ENCODE results near the gene TRIM16. TPM values are rescaled to one million over a fixed set of nuclear protein-coding genes. Genes with fewer than 3 reads are reported as not detected.
"Not testable (repeated sequence)": the region's sequence is repeated elsewhere in the genome, so short reads cannot be mapped to it uniquely, and the experiment has no call there.

The TRIM16 gene
- total RNA-seq, 1 experiment from 2014 or later = 243 TPM

DNA sequence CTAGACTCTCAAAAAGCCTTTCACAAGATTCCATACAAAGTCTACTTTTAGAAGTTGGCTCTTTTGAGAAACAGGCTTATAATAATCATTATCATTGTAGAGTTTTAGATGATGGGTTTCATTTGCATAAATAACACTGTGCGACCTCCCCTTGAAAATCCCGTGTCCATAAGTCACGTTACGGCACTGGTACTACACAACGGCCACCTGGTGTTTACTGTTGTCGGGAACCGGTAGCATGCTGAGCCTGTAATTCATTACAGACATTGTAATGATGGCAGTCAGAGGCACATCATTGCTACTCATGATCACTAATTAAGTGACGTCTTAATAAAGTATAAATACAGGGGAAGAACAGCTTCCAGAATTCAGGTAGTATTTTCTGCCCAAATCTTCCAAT is 96.1 kb downstream of the TRIM16 start:
- H4K20me1 ChIP-seq (ENCODE audit: insufficient read depth); H3K79me2 ChIP-seq (ENCODE audit: low read depth); BruUV-seq (replicated peaks); H3K4me3 ChIP-seq; DNase-seq; H3K4me2 ChIP-seq; H3K27ac ChIP-seq; H3K4me1 ChIP-seq (replicated peaks; ENCODE audit: insufficient read depth); H3K9me2 ChIP-seq (ENCODE audit: insufficient read depth); H3F3A ChIP-seq (ENCODE audit: insufficient read depth, low read depth); H3K27me3 ChIP-seq (ENCODE audit: insufficient read depth, low read depth); CTCF ChIA-PET; intact Hi-C loops (cut with micrococcal nuclease; ENCODE audit: unreplicated experiment); H3K9me3 ChIP-seq (ENCODE audit: insufficient read depth, low read depth); POLR2A ChIA-PET (ENCODE audit: unreplicated experiment); H3K36me3 ChIP-seq (ENCODE audit: low read depth); H2AFZ ChIP-seq: not testable (repeated sequence)

DNA sequence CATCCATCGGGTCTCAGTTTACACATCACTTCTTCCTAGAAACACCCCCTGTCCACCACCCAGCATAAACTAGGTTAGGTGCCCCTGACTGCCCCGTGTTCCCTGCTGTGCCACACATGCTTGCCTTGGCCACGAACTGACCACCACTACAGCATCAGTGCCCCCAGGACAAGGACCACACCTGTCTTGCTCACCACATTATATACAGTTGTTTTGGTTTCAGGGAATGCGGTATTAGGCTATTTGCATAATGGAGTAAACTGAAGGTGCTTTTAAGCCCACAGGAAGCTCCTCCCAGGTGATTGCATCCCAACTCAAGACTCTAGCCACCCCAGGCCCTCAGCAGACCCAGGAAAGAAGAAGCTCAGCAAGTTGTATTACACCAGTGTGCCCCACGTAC is 100.8 kb downstream of the TRIM16 start:
- H3K79me2 ChIP-seq (ENCODE audit: low read depth); H3K36me3 ChIP-seq (ENCODE audit: low read depth); H3K4me3 ChIP-seq; H3K9me2 ChIP-seq (ENCODE audit: insufficient read depth); intact Hi-C loops (cut with micrococcal nuclease; ENCODE audit: unreplicated experiment); H3K4me1 ChIP-seq (replicated peaks; ENCODE audit: insufficient read depth); DNase-seq; CTCF ChIA-PET; H3F3A ChIP-seq (ENCODE audit: insufficient read depth, low read depth); H3K9me3 ChIP-seq (ENCODE audit: insufficient read depth, low read depth); H3K4me2 ChIP-seq; H2AFZ ChIP-seq; BruUV-seq (replicated peaks); H4K20me1 ChIP-seq (ENCODE audit: insufficient read depth); H3K27me3 ChIP-seq (ENCODE audit: insufficient read depth, low read depth); H3K27ac ChIP-seq: not testable (repeated sequence)
- POLR2A ChIA-PET (ENCODE audit: unreplicated experiment) = interaction anchor here (0.6 kb wide), 1 partner anchor 159 kb away, joined by 7 read pairs; no protein-coding TSS in a partner anchor

- H3K9me2 ChIP-seq (ENCODE audit: insufficient read depth); intact Hi-C loops (cut with micrococcal nuclease; ENCODE audit: unreplicated experiment); H3K27me3 ChIP-seq (ENCODE audit: insufficient read depth, low read depth); H3K36me3 ChIP-seq (ENCODE audit: low read depth); H3F3A ChIP-seq (ENCODE audit: insufficient read depth, low read depth); H3K4me1 ChIP-seq (replicated peaks; ENCODE audit: insufficient read depth); H3K79me2 ChIP-seq (ENCODE audit: low read depth); H2AFZ ChIP-seq; POLR2A ChIA-PET (ENCODE audit: unreplicated experiment); H4K20me1 ChIP-seq (ENCODE audit: insufficient read depth); BruUV-seq (replicated peaks); H3K4me3 ChIP-seq; CTCF ChIA-PET; DNase-seq; H3K4me2 ChIP-seq; H3K27ac ChIP-seq; H3K9me3 ChIP-seq (ENCODE audit: insufficient read depth, low read depth): not testable (repeated sequence)
Measured at GRCh38 chr17:15581462-15581861, 102.6 kb downstream of the TRIM16 start.

Other genes starting within 250 kb of the TRIM16 start
- 11.0 and 17.9 TPM in 2 replicates for gene CDRT4, start 216.7 kb downstream of the TRIM16 start, total RNA-seq (2021)
- gene TVP23C, start 120.8 kb downstream of the TRIM16 start, total RNA-seq (2021) = 36.9 and 45.5 TPM in 2 replicates
- 16.2 and 19.9 TPM in 2 replicates for gene FBXW10B, start 64.6 kb downstream of the TRIM16 start, total RNA-seq (2021)
- gene ZNF286A, start 15.4 kb upstream of the TRIM16 start, total RNA-seq (2021) = 65.9 and 66.1 TPM in 2 replicates
- gene TBC1D26, start 48.0 kb upstream of the TRIM16 start, total RNA-seq (2021) = 0.55 and 0.85 TPM in 2 replicates

All from PC-9 (cell line).